Rectal smooth muscle tissue (tissue), 1 donor: ENCODE measurements around the gene EXOG.

ENCODE experiments used
- H3K27ac ChIP-seq: one replicate; pipeline ENCODE4 v1.7.0; 2013; ENCODE audit warnings: low read depth, low read length, inconsistent platforms
- H3K27me3 ChIP-seq: one replicate; pipeline ENCODE4 v1.7.0; 2013; ENCODE audit warnings: low read length; ENCODE audit not compliant: control insufficient read depth, insufficient read depth
- H3K36me3 ChIP-seq: one replicate; pipeline ENCODE4 v1.7.0; 2013; ENCODE audit warnings: low read length; ENCODE audit not compliant: control insufficient read depth, insufficient read depth
- H3K4me1 ChIP-seq: one replicate; pipeline ENCODE4 v1.7.0; 2013; ENCODE audit warnings: low read length; ENCODE audit not compliant: control insufficient read depth, insufficient read depth
- H3K4me3 ChIP-seq: one replicate; pipeline ENCODE4 v1.7.0; 2013; ENCODE audit warnings: low read length
- H3K9ac ChIP-seq: one replicate; pipeline ENCODE4 v1.7.0; 2013; ENCODE audit warnings: low read length

The EXOG gene

GRCh38 chr3:38477057-38477820, 18.9 kb upstream of the EXOG start:
- Histone ChIP-seq H3K27ac (no peak overlapping the region), H3K4me1 (no peaks in the 10 kb centered on the region), H3K9ac (no peak overlapping the region), H3K4me3 (no peak overlapping the region), H3K27me3 (no peaks in the 10 kb centered on the region), H3K36me3 (peaks cover 11% of the 10 kb centered on the region)

- Histone ChIP-seq H3K27me3 (no peaks in the 10 kb centered on the region), H3K4me3 (no peak overlapping the region), H3K27ac (no peak overlapping the region), H3K9ac (no peak overlapping the region), H3K4me1 (no peaks in the 10 kb centered on the region), H3K36me3 (peaks cover 18% of the 10 kb centered on the region)
These were observed 18.2 kb upstream of the EXOG start for GRCh38 chr3:38477839-38478450.

- Histone ChIP-seq H3K27me3 (no peaks in the 10 kb centered on the region), H3K4me3 (no peak overlapping the region), H3K9ac (no peak overlapping the region), H3K27ac (no peak overlapping the region), H3K4me1 (no peaks in the 10 kb centered on the region), H3K36me3 (peaks cover 20% of the 10 kb centered on the region)
These were observed 17.2 kb upstream of the EXOG start for GRCh38 chr3:38478901-38479300.

GRCh38 chr3:38479431-38480092, 16.6 kb upstream of the EXOG start:
- Histone ChIP-seq H3K27ac (no peak overlapping the region), H3K9ac (no peak overlapping the region), H3K27me3 (no peaks in the 10 kb centered on the region), H3K4me3 (no peak overlapping the region), H3K4me1 (no peaks in the 10 kb centered on the region), H3K36me3 (peaks cover 20% of the 10 kb centered on the region)

GRCh38 chr3:38480093-38480445, 16.1 kb upstream of the EXOG start:
- Histone ChIP-seq H3K4me3 (no peak overlapping the region), H3K27me3 (no peaks in the 10 kb centered on the region), H3K27ac (no peak overlapping the region), H3K9ac (no peak overlapping the region), H3K36me3 (peaks cover 20% of the 10 kb centered on the region), H3K4me1 (no peaks in the 10 kb centered on the region)

GRCh38 chr3:38480930-38481329, 15.2 kb upstream of the EXOG start:
- no peak overlapping the region for H3K27ac ChIP-seq
- H3K4me1 ChIP-seq = no peaks in the 10 kb centered on the region
- H3K36me3 ChIP-seq = peaks cover 20% of the 10 kb centered on the region
- H3K9ac ChIP-seq = no peak overlapping the region
- H3K4me3 ChIP-seq = no peak overlapping the region
- no peaks in the 10 kb centered on the region for H3K27me3 ChIP-seq

- no peaks in the 10 kb centered on the region for H3K27me3 ChIP-seq
- peaks cover 23% of the 10 kb centered on the region for H3K36me3 ChIP-seq
- H3K4me3 ChIP-seq = no peak overlapping the region
- no peaks in the 10 kb centered on the region for H3K4me1 ChIP-seq
- H3K27ac ChIP-seq = no peak overlapping the region
- H3K9ac ChIP-seq = no peak overlapping the region
These were observed 13.2 kb upstream of the EXOG start for GRCh38 chr3:38482951-38483350.

GRCh38 chr3:38487323-38487722, 8.8 kb upstream of the EXOG start:
- Histone ChIP-seq H3K27ac (no peak overlapping the region), H3K27me3 (no peaks in the 10 kb centered on the region)

GRCh38 chr3:38488949-38489348, 7.2 kb upstream of the EXOG start:
- H3K4me3 ChIP-seq = no peak overlapping the region
- H3K27me3 ChIP-seq = no peaks in the 10 kb centered on the region
- no peaks in the 10 kb centered on the region for H3K4me1 ChIP-seq
- H3K27ac ChIP-seq = no peak overlapping the region
- peaks cover 3% of the 10 kb centered on the region for H3K36me3 ChIP-seq
- H3K9ac ChIP-seq = no peak overlapping the region

More at GRCh38 chr3:38487323-38487722, 8.8 kb upstream of the EXOG start:
- Histone ChIP-seq H3K36me3 (peaks cover 11% of the 10 kb centered on the region), H3K9ac (no peak overlapping the region), H3K4me1 (no peaks in the 10 kb centered on the region), H3K4me3 (no peak overlapping the region)

- no peaks in the 10 kb centered on the region for H3K4me1 ChIP-seq
- H3K4me3 ChIP-seq = no peak overlapping the region
- peaks cover 3% of the 10 kb centered on the region for H3K36me3 ChIP-seq
- no peaks in the 10 kb centered on the region for H3K27me3 ChIP-seq
- no peak overlapping the region for H3K27ac ChIP-seq
- H3K9ac ChIP-seq = no peak overlapping the region
These were observed 6.4 kb upstream of the EXOG start for GRCh38 chr3:38489766-38490165.

GRCh38 chr3:38490281-38491030, 5.7 kb upstream of the EXOG start:
- Histone ChIP-seq H3K4me1 (no peaks in the 10 kb centered on the region), H3K4me3 (no peak overlapping the region), H3K27me3 (no peaks in the 10 kb centered on the region), H3K9ac (no peak overlapping the region), H3K36me3 (peaks cover 3% of the 10 kb centered on the region), H3K27ac (no peak overlapping the region)

- Histone ChIP-seq H3K36me3 (peaks cover 3% of the 10 kb centered on the region), H3K9ac (no peak overlapping the region), H3K27me3 (no peaks in the 10 kb centered on the region), H3K4me3 (no peak overlapping the region), H3K4me1 (no peaks in the 10 kb centered on the region), H3K27ac (no peak overlapping the region)
These were observed 4.9 kb upstream of the EXOG start for GRCh38 chr3:38491215-38491614.
